GM12891 (cell line): ENCODE measurements around the gene DOCK4.

Source experiments
- POLR2A ChIP-seq: IDR thresholded peaks from 2 replicates; pipeline ENCODE4 v1.6.1; 2011; ENCODE audit warnings: low read depth, low read length, control low read depth
- POLR2AphosphoS5 ChIP-seq: IDR thresholded peaks from 2 replicates; pipeline ENCODE4 v1.6.1; 2011; ENCODE audit warnings: low read depth, low read length, control low read depth
- TAF1 ChIP-seq: IDR thresholded peaks from 2 replicates; pipeline ENCODE4 v1.6.1; 2011; ENCODE audit warnings: low read depth, low read length, control low read depth

- no peak for TF ChIP-seq TAF1
- TF ChIP-seq POLR2A: no peak
- no peak for TF ChIP-seq POLR2AphosphoS5
These were observed 470.3 kb downstream of the DOCK4 start for GRCh38 chr7:111735661-111736551.
